Left hindlimb (tissue), 1 donor: Measurements from ENCODE around the gene NLGN3.

Experiments
- DNase-seq: peaks from one replicate; pipeline ENCODE4 v3.0.0-alpha.2; 2018

The NLGN3 gene

DNA sequence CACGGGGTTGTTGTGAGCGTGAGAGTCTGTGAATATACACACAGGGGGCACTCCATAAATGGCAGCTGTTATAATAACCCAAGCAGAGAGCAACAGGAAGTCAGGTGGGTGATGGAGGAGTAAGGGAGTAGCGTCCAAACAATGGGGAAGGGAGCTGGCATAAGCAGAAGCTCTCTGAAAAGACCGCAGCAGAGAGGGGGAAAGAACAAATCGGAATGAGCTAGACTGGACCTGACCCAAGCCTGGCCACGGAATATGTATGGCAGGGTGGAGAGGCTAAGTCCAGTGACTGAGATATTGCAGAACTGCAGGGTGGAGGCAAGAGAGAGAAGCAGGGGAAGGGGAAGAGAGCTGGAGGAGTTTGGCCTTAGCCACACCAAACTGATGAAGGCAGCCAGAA lies 71.8 kb downstream of the NLGN3 start:
- no peak for DNase-seq

DNA sequence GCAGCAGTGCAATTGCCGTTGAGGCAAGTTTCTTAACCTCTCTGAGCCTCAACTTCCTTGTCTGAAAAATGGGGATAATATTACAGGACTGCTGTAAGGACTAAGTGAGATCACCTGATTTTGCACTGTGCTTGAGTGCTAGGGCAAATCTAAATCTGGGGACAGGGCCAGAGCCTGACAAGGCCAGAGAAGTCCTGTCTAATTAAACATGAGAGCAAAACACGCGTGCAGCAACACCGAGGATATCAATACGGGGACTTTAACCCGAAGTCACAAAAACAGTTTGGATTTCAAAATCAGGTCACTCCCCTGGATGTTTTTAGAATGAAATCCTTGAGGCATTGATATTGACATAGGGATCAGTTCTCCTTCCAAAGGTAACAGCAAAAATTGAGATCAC lies 72.7 kb downstream of the NLGN3 start:
- DNase-seq: no peak
